NT2/D1 (cell line): Measurements from ENCODE around the gene POPDC3.

Source experiments
- YY1 ChIP-seq: IDR thresholded peaks from 2 replicates; pipeline ENCODE4 v1.6.1; 2011; ENCODE audit not compliant: insufficient read length, insufficient read depth
- ZNF274 ChIP-seq: IDR thresholded peaks from 2 replicates; pipeline ENCODE4 v1.6.1; 2011; ENCODE audit warnings: mild to moderate bottlenecking, low read depth, low read length

- TF ChIP-seq ZNF274 (no peak), YY1 (no peak)
Observed at GRCh38 chr6:105191351-105191750, 11.5 kb upstream of the POPDC3 start.
